ENCODE data around the gene C16orf92.

C16orf92 gene

GRCh38 chr16:30049871-30050270 is 26.9 kb downstream of the C16orf92 start:
- no peaks in the 10 kb centered on the region for H3K9me3 Mint-ChIP-seq
- H3K4me1 Mint-ChIP-seq: peaks cover 8% of the 10 kb centered on the region
- H3K27ac Mint-ChIP-seq: no peak overlapping the region
- H3K36me3 Mint-ChIP-seq: no peaks in the 10 kb centered on the region
- peaks cover 32% of the 10 kb centered on the region for H3K27me3 Mint-ChIP-seq
- ATAC-seq: no peak
- H3K4me3 Mint-ChIP-seq: no peak overlapping the region

GRCh38 chr16:30051518-30051917 is 28.5 kb downstream of the C16orf92 start:
- H3K9me3 Mint-ChIP-seq: no peaks in the 10 kb centered on the region
- H3K27me3 Mint-ChIP-seq: peaks cover 18% of the 10 kb centered on the region
- H3K27ac Mint-ChIP-seq: no peak overlapping the region
- H3K36me3 Mint-ChIP-seq: no peaks in the 10 kb centered on the region
- H3K4me3 Mint-ChIP-seq: no peak overlapping the region
- H3K4me1 Mint-ChIP-seq: peaks cover 8% of the 10 kb centered on the region
- ATAC-seq: no peak

GRCh38 chr16:30052671-30053372 is 29.8 kb downstream of the C16orf92 start:
- H3K27me3 Mint-ChIP-seq: peaks cover 10% of the 10 kb centered on the region

GRCh38 chr16:30053376-30054015 is 30.5 kb downstream of the C16orf92 start:
- Mint-ChIP-seq H3K27me3 (peaks cover 10% of the 10 kb centered on the region), H3K36me3 (no peaks in the 10 kb centered on the region), H3K4me3 (peak overlapping the region; percentile 88), H3K4me1 (peaks cover 8% of the 10 kb centered on the region), H3K9me3 (no peaks in the 10 kb centered on the region), H3K27ac (peak overlapping the region; percentile 51)
- ATAC-seq: peak; percentile 14

More at GRCh38 chr16:30052671-30053372, 29.8 kb downstream of the C16orf92 start:
- Mint-ChIP-seq H3K9me3 (no peaks in the 10 kb centered on the region), H3K27ac (peak overlapping the region; percentile 51), H3K4me3 (peak overlapping the region; percentile 88), H3K4me1 (peaks cover 8% of the 10 kb centered on the region), H3K36me3 (no peaks in the 10 kb centered on the region)
- ATAC-seq: peak; percentile 89

- H3K9me3 Mint-ChIP-seq: no peaks in the 10 kb centered on the region
- peaks cover 10% of the 10 kb centered on the region for H3K27me3 Mint-ChIP-seq
- peaks cover 8% of the 10 kb centered on the region for H3K4me1 Mint-ChIP-seq
- no peak overlapping the region for H3K4me3 Mint-ChIP-seq
- no peak overlapping the region for H3K27ac Mint-ChIP-seq
- no peaks in the 10 kb centered on the region for H3K36me3 Mint-ChIP-seq
- ATAC-seq: no peak
Measured at GRCh38 chr16:30054451-30054850, 31.5 kb downstream of the C16orf92 start.

- H3K36me3 Mint-ChIP-seq: no peaks in the 10 kb centered on the region
- no peak overlapping the region for H3K27ac Mint-ChIP-seq
- H3K4me1 Mint-ChIP-seq: peaks cover 8% of the 10 kb centered on the region
- ATAC-seq: no peak
- peaks cover 10% of the 10 kb centered on the region for H3K27me3 Mint-ChIP-seq
- H3K4me3 Mint-ChIP-seq: peak overlapping the region; percentile 5
- H3K9me3 Mint-ChIP-seq: no peaks in the 10 kb centered on the region
Measured at GRCh38 chr16:30054959-30055553, 32.1 kb downstream of the C16orf92 start.

GRCh38 chr16:30060346-30060745 is 37.3 kb downstream of the C16orf92 start:
- Mint-ChIP-seq H3K4me1 (peaks cover 12% of the 10 kb centered on the region), H3K27ac (no peak overlapping the region), H3K36me3 (no peaks in the 10 kb centered on the region), H3K4me3 (no peak overlapping the region), H3K9me3 (no peaks in the 10 kb centered on the region), H3K27me3 (no peaks in the 10 kb centered on the region)
- no peak for ATAC-seq

GRCh38 chr16:30060836-30061554 is 38.0 kb downstream of the C16orf92 start:
- H3K27ac Mint-ChIP-seq: no peak overlapping the region
- no peaks in the 10 kb centered on the region for H3K27me3 Mint-ChIP-seq
- ATAC-seq: no peak
- H3K4me1 Mint-ChIP-seq: peaks cover 12% of the 10 kb centered on the region
- no peak overlapping the region for H3K4me3 Mint-ChIP-seq
- H3K36me3 Mint-ChIP-seq: no peaks in the 10 kb centered on the region
- H3K9me3 Mint-ChIP-seq: no peaks in the 10 kb centered on the region

GRCh38 chr16:30063278-30063892 is 40.4 kb downstream of the C16orf92 start:
- Mint-ChIP-seq H3K27me3 (no peaks in the 10 kb centered on the region), H3K36me3 (peaks cover 19% of the 10 kb centered on the region), H3K9me3 (no peaks in the 10 kb centered on the region), H3K27ac (peak overlapping the region; percentile 99), H3K4me1 (peaks cover 30% of the 10 kb centered on the region), H3K4me3 (peak overlapping the region; percentile 99)
- ATAC-seq: no peak

- peak; percentile 61 for ATAC-seq
- peaks cover 34% of the 10 kb centered on the region for H3K4me1 Mint-ChIP-seq
- no peaks in the 10 kb centered on the region for H3K27me3 Mint-ChIP-seq
- no peaks in the 10 kb centered on the region for H3K9me3 Mint-ChIP-seq
- peak overlapping the region; percentile 99 for H3K4me3 Mint-ChIP-seq
- peaks cover 26% of the 10 kb centered on the region for H3K36me3 Mint-ChIP-seq
- peak overlapping the region; percentile 99 for H3K27ac Mint-ChIP-seq
Measured at GRCh38 chr16:30063893-30064728, 41.1 kb downstream of the C16orf92 start.

- H3K27ac Mint-ChIP-seq: peak overlapping the region; percentile 99
- peaks cover 32% of the 10 kb centered on the region for H3K36me3 Mint-ChIP-seq
- H3K9me3 Mint-ChIP-seq: no peaks in the 10 kb centered on the region
- H3K4me3 Mint-ChIP-seq: peak overlapping the region; percentile 99
- no peaks in the 10 kb centered on the region for H3K27me3 Mint-ChIP-seq
- peak; percentile 2 for ATAC-seq
- H3K4me1 Mint-ChIP-seq: peaks cover 39% of the 10 kb centered on the region
Measured at GRCh38 chr16:30064729-30065101, 41.7 kb downstream of the C16orf92 start.

GRCh38 chr16:30065102-30065942 is 42.3 kb downstream of the C16orf92 start, which contains the start of gene ALDOA:
Gene ALDOA (plus strand): TSS chr16:30065760. CDS start chr16:30066898, 1,138 bp downstream.
- Mint-ChIP-seq H3K4me1 (peaks cover 45% of the 10 kb centered on the region), H3K36me3 (peaks cover 38% of the 10 kb centered on the region), H3K27me3 (no peaks in the 10 kb centered on the region), H3K4me3 (peak within 1 kb of the TSS; percentile 99), H3K9me3 (no peaks in the 10 kb centered on the region), H3K27ac (peak within 1 kb of the TSS; percentile 99)
- peak; percentile 95 for ATAC-seq

GRCh38 chr16:30065943-30066760 is 43.2 kb downstream of the C16orf92 start:
- no peaks in the 10 kb centered on the region for H3K9me3 Mint-ChIP-seq
- H3K27me3 Mint-ChIP-seq: no peaks in the 10 kb centered on the region
- ATAC-seq: peak; percentile 0
- peak overlapping the region; percentile 99 for H3K27ac Mint-ChIP-seq
- peaks cover 47% of the 10 kb centered on the region for H3K4me1 Mint-ChIP-seq
- peaks cover 40% of the 10 kb centered on the region for H3K36me3 Mint-ChIP-seq
- H3K4me3 Mint-ChIP-seq: peak overlapping the region; percentile 99

All from stimulated activated memory B cell treated with anti-CD40 and anti-IgM and Interleukin-4, amounts not matched to agents 10 μg/mL and 1 μg/mL and 100 μg/mL, for 72 hours (primary cell).